GM12878 (cell line): ENCODE results near the gene PIK3R2. TPM values are rescaled to one million over a fixed set of nuclear protein-coding genes. Genes with fewer than 3 reads are reported as not detected.

ENCODE experiments used
- BCL3 ChIP-seq: IDR thresholded peaks from 2 replicates; pipeline ENCODE4 v1.6.1; 2011; ENCODE audit warnings: borderline replicate concordance, low read depth, mild to moderate bottlenecking, moderate library complexity, low read length; ENCODE audit not compliant: insufficient read depth, poor library complexity, severe bottlenecking
- CREB1 ChIP-seq: IDR thresholded peaks from 2 replicates; pipeline ENCODE4 v1.6.1; 2012; ENCODE audit warnings: low read depth, mild to moderate bottlenecking, inconsistent platforms
- DPF2 ChIP-seq: fragments of 450-650 bp; IDR thresholded peaks from 2 replicates; pipeline ENCODE4 v1.6.1; 2017; ENCODE audit warnings: mild to moderate bottlenecking
- EGR1 ChIP-seq, 2 experiments: IDR thresholded peaks; 1 replicate in 1 of 2; 2 replicates in 1 of 2; pipeline ENCODE4 v1.6.1; 2011 to 2012; ENCODE audit warnings: low read depth in 2 of 2, low read length in 2 of 2, borderline replicate concordance in 1 of 2, mild to moderate bottlenecking in 1 of 2, moderate library complexity in 1 of 2
- GABPA ChIP-seq: IDR thresholded peaks from 2 replicates; pipeline ENCODE4 v1.6.1; 2014; ENCODE audit warnings: antibody characterized with exemption, low read depth, mild to moderate bottlenecking, inconsistent platforms
- KLF5 ChIP-seq: fragments of 450-650 bp; IDR thresholded peaks from 2 replicates; pipeline ENCODE4 v1.6.1; 2014; ENCODE audit warnings: mild to moderate bottlenecking; ENCODE audit not compliant: partially characterized antibody
- MEF2B ChIP-seq: fragments of 450-650 bp; IDR thresholded peaks from 2 replicates; pipeline ENCODE4 v1.6.1; 2018; ENCODE audit warnings: mild to moderate bottlenecking, moderate library complexity; ENCODE audit not compliant: partially characterized antibody, poor library complexity, severe bottlenecking
- MLLT1 ChIP-seq: fragments of 450-650 bp; IDR thresholded peaks from 2 replicates; pipeline ENCODE4 v1.6.1; 2016; ENCODE audit warnings: mild to moderate bottlenecking
- MXI1 ChIP-seq: fragments of 150-350 bp; IDR thresholded peaks from 2 replicates; pipeline ENCODE4 v1.6.1; 2011; ENCODE audit warnings: low read depth, mild to moderate bottlenecking, inconsistent platforms, low read length, improper control_type of control experiment
- NKRF ChIP-seq: fragments of 450-650 bp; conservative IDR thresholded peaks from 2 replicates; pipeline ENCODE4 v1.6.1; 2017; ENCODE audit warnings: mild to moderate bottlenecking, moderate library complexity
- PRDM15 ChIP-seq: fragments of 450-650 bp; formaldehyde crosslinking; IDR thresholded peaks from 2 replicates; pipeline ENCODE4 v1.4.0; 2020; ENCODE audit warnings: mild to moderate bottlenecking, moderate library complexity
- RFX5 ChIP-seq: IDR thresholded peaks from 2 replicates; pipeline ENCODE4 v1.6.1; 2011; ENCODE audit warnings: low read depth, low read length, improper control_type of control experiment
- SIX5 ChIP-seq: IDR thresholded peaks from 2 replicates; pipeline ENCODE4 v1.6.1; 2011; ENCODE audit warnings: mild to moderate bottlenecking, low read depth, low read length, moderate library complexity; ENCODE audit not compliant: severe bottlenecking
- SMC3 ChIP-seq: IDR thresholded peaks from 2 replicates; pipeline ENCODE4 v1.6.1; 2011; ENCODE audit warnings: low read length, improper control_type of control experiment, borderline replicate concordance
- STAT3 ChIP-seq: IDR thresholded peaks from 2 replicates; pipeline ENCODE4 v1.6.1; 2011; ENCODE audit warnings: low read depth, low read length, improper control_type of control experiment
- TCF12 ChIP-seq: IDR thresholded peaks from 2 replicates; pipeline ENCODE4 v1.6.1; 2011; ENCODE audit warnings: low read depth, mild to moderate bottlenecking, low read length
- YY1 ChIP-seq: IDR thresholded peaks from 2 replicates; pipeline ENCODE4 v1.6.1; 2011; ENCODE audit warnings: low read depth, mild to moderate bottlenecking, low read length
- ZNF217 ChIP-seq: fragments of 450-650 bp; IDR thresholded peaks from 2 replicates; pipeline ENCODE4 v1.6.1; 2017; ENCODE audit warnings: antibody characterized with exemption, mild to moderate bottlenecking
- ZNF24 ChIP-seq: fragments of 450-650 bp; IDR thresholded peaks from 2 replicates; pipeline ENCODE4 v1.6.1; 2017; ENCODE audit warnings: antibody characterized with exemption, mild to moderate bottlenecking
- ZNF384 ChIP-seq: IDR thresholded peaks from 2 replicates; pipeline ENCODE4 v1.6.1; 2012; ENCODE audit warnings: low read depth, mild to moderate bottlenecking, low read length, improper control_type of control experiment, borderline replicate concordance
- polyA plus RNA-seq, 11 experiments: library from polyadenylated mRNA; depleted of rRNA in 4 of 11; unstranded in 6 of 11; stranded (reverse) in 5 of 11; fragments of >200 nt; fragmentation: Nextera tagmentation in 4 of 11; fragmentation: Illumina TruSeq in 1 of 11; extraction: Ambion mirVana in 4 of 11; extraction: Trizol in 1 of 11; gene quantifications; 1 replicate in 1 of 11; 2 replicates in 10 of 11; pipeline versions ENCODE4 v1.2.1 to v1.2.3, GENCODE V29; 2011 to 2016; ENCODE audit warnings: inconsistent platforms in 2 of 11, missing spikeins in 2 of 11, low read depth in 1 of 11
- total RNA-seq, 4 experiments: library from RNA; depleted of rRNA in 3 of 4; stranded (reverse); fragments of >200 nt in 3 of 4; fragmentation: Illumina TruSeq in 1 of 4; extraction: Trizol in 1 of 4; gene quantifications; 2 replicates each; pipeline versions ENCODE4 v1.2.1 to v1.2.3, GENCODE V29; 2013 to 2021

PIK3R2 gene
- total and polyA plus RNA-seq, 10 of the 15 experiments (the other 5 are each of a cell fraction or from before 2014, with no cell fraction given), result 0.26 to 22.6 (median 2.5) TPM

- TF ChIP-seq MEF2B, result peak; percentile 35
- no peak for TF ChIP-seq BCL3
- TF ChIP-seq YY1, result no peak
- TF ChIP-seq STAT3, result no peak
- 0 out of 2 replicates have a peak, but pooled peaks have one; percentile 38 for TF ChIP-seq CREB1
- no peak for TF ChIP-seq ZNF217
- TF ChIP-seq MXI1, result 0 out of 2 replicates have a peak, but pooled peaks have one; percentile 9
- no peak for TF ChIP-seq ZNF384
- TF ChIP-seq SIX5, result no peak
- peak in 1 of 2 experiments; percentile 61; a peak in 2 of 3 replicates for TF ChIP-seq EGR1 (IDR thresholded peaks at IDR 0.05; ENCODE audit: borderline replicate concordance in 1 of 2, low read depth in 2 of 2, low read length in 2 of 2)
- TF ChIP-seq SMC3, result no peak
- no peak for TF ChIP-seq ZNF24
- no peak for TF ChIP-seq RFX5
- TF ChIP-seq DPF2, result no peak
- TF ChIP-seq KLF5, result no peak
- TF ChIP-seq MLLT1, result peak; percentile 83
- no peak for TF ChIP-seq PRDM15
- 0 out of 2 replicates have a peak, but pooled peaks have one; percentile 21 for TF ChIP-seq NKRF
- TF ChIP-seq TCF12, result peak; percentile 66; the same call in 1 of the 2 replicates
- no peak for TF ChIP-seq GABPA
Observed at GRCh38 chr19:18205200-18205892, 52.4 kb downstream of the PIK3R2 start (continued).
